H9 (cell line): ENCODE results near the gene TSPAN9. TPM values are rescaled to one million over a fixed set of nuclear protein-coding genes. Genes with fewer than 3 reads are reported as not detected.

Source experiments
- DNase-seq: peaks from one replicate; pipeline ENCODE4 v3.0.0-alpha.2; 2017
- H2AFZ ChIP-seq: one replicate; pipeline ENCODE4 v1.6.1; 2013; ENCODE audit warnings: mild to moderate bottlenecking, low read length, control low read depth, moderate library complexity
- H2AK5ac ChIP-seq: 2 replicates; pipeline ENCODE4 v1.6.1; 2013; ENCODE audit warnings: low read length, control low read depth, mixed read lengths; ENCODE audit not compliant: insufficient read length
- H2BK120ac ChIP-seq: one replicate; pipeline ENCODE4 v1.6.1; 2013; ENCODE audit warnings: low read depth, mild to moderate bottlenecking, low read length, control low read depth, inconsistent platforms; ENCODE audit not compliant: poor library complexity, severe bottlenecking
- H2BK12ac ChIP-seq: 2 replicates; pipeline ENCODE4 v1.6.1; 2013; ENCODE audit warnings: low read length, control low read depth, mixed read lengths, low read depth; ENCODE audit not compliant: insufficient read length
- H2BK15ac ChIP-seq: 2 replicates; pipeline ENCODE4 v1.6.1; 2013; ENCODE audit warnings: low read depth, low read length, control low read depth
- H2BK20ac ChIP-seq: one replicate; pipeline ENCODE4 v1.6.1; 2013; ENCODE audit warnings: low read depth, mild to moderate bottlenecking, low read length, control low read depth, inconsistent platforms; ENCODE audit not compliant: poor library complexity, severe bottlenecking
- H2BK5ac ChIP-seq: 2 replicates; pipeline ENCODE4 v1.6.1; 2013; ENCODE audit warnings: low read length, control low read depth, mixed read lengths; ENCODE audit not compliant: insufficient read length
- H3K14ac ChIP-seq: 2 replicates; pipeline ENCODE4 v1.6.1; 2013; ENCODE audit warnings: low read length, control low read depth; ENCODE audit not compliant: insufficient read depth
- H3K18ac ChIP-seq: 2 replicates; pipeline ENCODE4 v1.6.1; 2013; ENCODE audit warnings: low read depth, mild to moderate bottlenecking, mixed read lengths, low read length, control low read depth; ENCODE audit not compliant: insufficient read length
- H3K23ac ChIP-seq: 2 replicates; pipeline ENCODE4 v1.6.1; 2013; ENCODE audit warnings: low read length, control low read depth, mixed read lengths, low read depth; ENCODE audit not compliant: insufficient read length
- H3K23me2 ChIP-seq: 2 replicates; pipeline ENCODE4 v1.6.1; 2013; ENCODE audit warnings: low read depth, mild to moderate bottlenecking, mixed read lengths, low read length, control low read depth; ENCODE audit not compliant: insufficient read length, poor library complexity, severe bottlenecking
- H3K27ac ChIP-seq: 2 replicates; pipeline ENCODE4 v1.5.1; 2013; ENCODE audit warnings: low read length, control low read depth, mixed read lengths, low read depth; ENCODE audit not compliant: insufficient read length
- H3K27me3 ChIP-seq: 2 replicates; pipeline ENCODE4 v1.6.1; 2013; ENCODE audit warnings: low read length, control low read depth, inconsistent platforms; ENCODE audit not compliant: insufficient read depth
- H3K4ac ChIP-seq: 2 replicates; pipeline ENCODE4 v1.6.1; 2013; ENCODE audit warnings: low read depth, mild to moderate bottlenecking, control low read depth, inconsistent platforms, low read length, moderate library complexity
- H3K4me1 ChIP-seq: 2 replicates; pipeline ENCODE4 v1.6.1; 2013; ENCODE audit warnings: low read length, control low read depth, inconsistent platforms; ENCODE audit not compliant: insufficient read depth
- H3K4me2 ChIP-seq: 2 replicates; pipeline ENCODE4 v1.6.1; 2013; ENCODE audit warnings: low read length, control low read depth, mixed read lengths; ENCODE audit not compliant: insufficient read length, insufficient read depth
- H3K56ac ChIP-seq: 2 replicates; pipeline ENCODE4 v1.6.1; 2013; ENCODE audit warnings: low read depth, mild to moderate bottlenecking, mixed read lengths, low read length, control low read depth; ENCODE audit not compliant: insufficient read length
- H3K79me1 ChIP-seq: 2 replicates; pipeline ENCODE4 v1.6.1; 2013; ENCODE audit warnings: low read depth, mild to moderate bottlenecking, moderate library complexity, low read length, control low read depth, inconsistent platforms; ENCODE audit not compliant: insufficient read depth, poor library complexity, severe bottlenecking
- H3K79me2 ChIP-seq: 2 replicates; pipeline ENCODE4 v1.6.1; 2013; ENCODE audit warnings: low read length, control low read depth, inconsistent platforms; ENCODE audit not compliant: insufficient read depth
- H3K9ac ChIP-seq: 2 replicates; pipeline ENCODE4 v1.6.1; 2013; ENCODE audit warnings: low read length, control low read depth, mixed read lengths; ENCODE audit not compliant: insufficient read length; ENCODE audit errors: extremely low read depth
- H3K9me3 ChIP-seq: one replicate; pipeline ENCODE4 v1.6.1; 2013; ENCODE audit warnings: low read depth, low read length, inconsistent platforms; ENCODE audit not compliant: control insufficient read depth
- H3T11ph ChIP-seq: one replicate; pipeline ENCODE4 v1.6.1; 2013; ENCODE audit warnings: mild to moderate bottlenecking, low read length, control low read depth, inconsistent platforms
- H4K20me1 ChIP-seq: one replicate; pipeline ENCODE4 v1.6.1; 2013; ENCODE audit not compliant: control insufficient read depth, insufficient read length, insufficient read depth
- H4K5ac ChIP-seq: 2 replicates; pipeline ENCODE4 v1.6.1; 2013; ENCODE audit warnings: low read depth, mild to moderate bottlenecking, mixed read lengths, low read length, control low read depth; ENCODE audit not compliant: insufficient read length
- H4K8ac ChIP-seq: replicated peaks from 2 replicates; pipeline ENCODE4 v1.6.1; 2013; ENCODE audit warnings: low read length, control low read depth, mixed read lengths, low read depth; ENCODE audit not compliant: insufficient read length
- H4K91ac ChIP-seq: 2 replicates; pipeline ENCODE4 v1.6.1; 2013; ENCODE audit warnings: low read depth, mild to moderate bottlenecking, moderate library complexity, mixed read lengths, low read length, control low read depth; ENCODE audit not compliant: insufficient read length
- H3K27ac Mint-ChIP-seq, 3 experiments: 2 replicates in 2 of 3; 3 replicates in 1 of 3; pipeline ENCODE4 v1.8.0; 2020 to 2021; ENCODE audit warnings: mixed read lengths in 3 of 3, mild to moderate bottlenecking in 1 of 3, moderate library complexity in 1 of 3
- H3K27me3 Mint-ChIP-seq: 2 replicates; pipeline ENCODE4 v1.8.0; 2021; ENCODE audit warnings: low read depth, mild to moderate bottlenecking, moderate library complexity, mixed read lengths
- H3K36me3 Mint-ChIP-seq, 3 experiments: 2 replicates in 2 of 3; 3 replicates in 1 of 3; pipeline ENCODE4 v1.8.0; 2020 to 2021; ENCODE audit warnings: low read depth in 3 of 3, mixed read lengths in 3 of 3; ENCODE audit not compliant: insufficient read depth in 1 of 3
- H3K4me1 Mint-ChIP-seq, 2 experiments: 2 replicates each; pipeline ENCODE4 v1.8.0; 2020; ENCODE audit warnings: mixed read lengths in 2 of 2
- H3K4me3 Mint-ChIP-seq, 2 experiments: 2 replicates in 1 of 2; 3 replicates in 1 of 2; pipeline ENCODE4 v1.8.0; 2020 to 2021; ENCODE audit warnings: mild to moderate bottlenecking in 2 of 2, mixed read lengths in 2 of 2, moderate library complexity in 1 of 2
- H3K9me3 Mint-ChIP-seq, 2 experiments: 2 replicates in 1 of 2; 3 replicates in 1 of 2; pipeline ENCODE4 v1.8.0; 2020; ENCODE audit warnings: mild to moderate bottlenecking in 2 of 2, mixed read lengths in 2 of 2, moderate library complexity in 1 of 2
- WGBS: extraction: QIAGEN DNeasy Blood & Tissue Kit; methylation state at CpG from one replicate; pipeline ENCODE4 v1.1.7; 2013; ENCODE audit warnings: missing lambda C conversion rate, low lambda C conversion rate, mixed read lengths; ENCODE audit not compliant: insufficient read length; ENCODE audit errors: extremely low coverage; 5-methylcytosine and 5-hydroxymethylcytosine counted together
- total RNA-seq: library from RNA; stranded (reverse); gene quantifications from 2 replicates; pipeline ENCODE4 v1.2.1, GENCODE V29; 2021
- TF ChIP-seq, protein P1 (sequence below): fragments of 200-600 bp; sonication (generic); conservative IDR thresholded peaks from 3 replicates; pipeline ENCODE4 v1.8.0; 2021; ENCODE audit warnings: antibody characterized with exemption, mild to moderate bottlenecking

TSPAN9 gene
- total RNA-seq, 1 experiment from 2014 or later, result 19.0 TPM

DNA sequence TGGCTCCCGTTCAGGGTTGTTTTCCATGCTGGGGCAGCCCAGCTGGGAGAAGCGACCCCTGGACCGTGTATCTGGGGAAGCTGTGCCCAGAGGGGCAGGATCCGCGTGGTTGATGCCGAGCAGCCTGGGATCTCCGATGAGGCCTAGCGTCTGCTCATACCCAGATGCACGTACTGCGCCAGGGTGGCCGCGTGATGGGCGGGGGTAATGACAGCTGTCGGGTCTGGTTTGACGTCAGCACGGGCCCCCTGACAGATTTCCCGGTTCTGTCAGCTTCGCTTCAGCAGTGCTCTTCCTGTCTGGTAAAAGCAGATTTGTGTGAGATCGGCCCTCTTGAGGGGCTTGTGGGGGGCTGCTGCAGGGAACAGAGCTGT lies 147.3 kb downstream of the TSPAN9 start:
- Histone ChIP-seq H4K91ac (no peak overlapping the region), H3K56ac (no peak overlapping the region), H3K14ac (no peak overlapping the region), H2BK5ac (no peak overlapping the region), H2BK120ac (no peak overlapping the region), H3K4me1 (peaks cover 3% of the 10 kb centered on the region; the same call in 1 of the 2 replicates), H3T11ph (no peak overlapping the region), H3K79me2 (no peaks in the 10 kb centered on the region), H3K18ac (no peak overlapping the region), H3K27ac (no peak overlapping the region), H3K23me2 (peaks cover 2% of the 10 kb centered on the region), H2AFZ (no peak overlapping the region), H3K23ac (no peak overlapping the region), H4K5ac (no peak overlapping the region), H2BK20ac (no peak overlapping the region), H2AK5ac (no peak overlapping the region), H3K27me3 (no peaks in the 10 kb centered on the region), H2BK12ac (no peak overlapping the region), H3K4me2 (no peak overlapping the region), H2BK15ac (no peak overlapping the region), H3K79me1 (no peaks in the 10 kb centered on the region), H3K4ac (no peak overlapping the region), H3K9me3 (no peaks in the 10 kb centered on the region), H3K9ac (no peak overlapping the region), H4K8ac (no peak overlapping the region), H4K20me1 (no peaks in the 10 kb centered on the region)
- Mint-ChIP-seq H3K9me3 (peaks cover 0 to 6% of the 10 kb centered on the region in 2 experiments; a peak in 3 of 5 replicates), H3K4me1 (peaks cover 12 to 20% of the 10 kb centered on the region in 2 experiments), H3K27ac (peak overlapping the region in 2 of 3 experiments; percentile 20 to 57; a peak in 2 of 7 replicates), H3K27me3 (no peaks in the 10 kb centered on the region; the same call in 1 of the 2 replicates), H3K4me3 (no peak overlapping the region), H3K36me3 (peaks cover 0 to 12% (median 8%) of the 10 kb centered on the region in 3 experiments; a peak in 6 of 7 replicates)
- TF ChIP-seq, protein P1, sequence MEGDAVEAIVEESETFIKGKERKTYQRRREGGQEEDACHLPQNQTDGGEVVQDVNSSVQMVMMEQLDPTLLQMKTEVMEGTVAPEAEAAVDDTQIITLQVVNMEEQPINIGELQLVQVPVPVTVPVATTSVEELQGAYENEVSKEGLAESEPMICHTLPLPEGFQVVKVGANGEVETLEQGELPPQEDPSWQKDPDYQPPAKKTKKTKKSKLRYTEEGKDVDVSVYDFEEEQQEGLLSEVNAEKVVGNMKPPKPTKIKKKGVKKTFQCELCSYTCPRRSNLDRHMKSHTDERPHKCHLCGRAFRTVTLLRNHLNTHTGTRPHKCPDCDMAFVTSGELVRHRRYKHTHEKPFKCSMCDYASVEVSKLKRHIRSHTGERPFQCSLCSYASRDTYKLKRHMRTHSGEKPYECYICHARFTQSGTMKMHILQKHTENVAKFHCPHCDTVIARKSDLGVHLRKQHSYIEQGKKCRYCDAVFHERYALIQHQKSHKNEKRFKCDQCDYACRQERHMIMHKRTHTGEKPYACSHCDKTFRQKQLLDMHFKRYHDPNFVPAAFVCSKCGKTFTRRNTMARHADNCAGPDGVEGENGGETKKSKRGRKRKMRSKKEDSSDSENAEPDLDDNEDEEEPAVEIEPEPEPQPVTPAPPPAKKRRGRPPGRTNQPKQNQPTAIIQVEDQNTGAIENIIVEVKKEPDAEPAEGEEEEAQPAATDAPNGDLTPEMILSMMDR, result no peak
- no peak for DNase-seq
- WGBS, result no CpG with 5 or more reads among the region's 19 CpGs
